HFFc6 (cell line): ENCODE data around the gene COL6A2. TPM values are rescaled to one million over a fixed set of nuclear protein-coding genes. Genes with fewer than 3 reads are reported as not detected.

ENCODE experiments used
- DNase-seq: peaks from one replicate; pipeline ENCODE4 v3.0.0-alpha.2; 2018
- H3K27ac Mint-ChIP-seq: 2 replicates; pipeline ENCODE4 v1.8.0; 2020; ENCODE audit warnings: mild to moderate bottlenecking, mixed read lengths
- H3K27me3 Mint-ChIP-seq: 2 replicates; pipeline ENCODE4 v1.8.0; 2021; ENCODE audit warnings: mild to moderate bottlenecking, moderate library complexity, mixed read lengths; ENCODE audit not compliant: insufficient read depth
- H3K36me3 Mint-ChIP-seq: 2 replicates; pipeline ENCODE4 v1.8.0; 2021; ENCODE audit warnings: low read depth, mixed read lengths
- H3K4me1 Mint-ChIP-seq: 2 replicates; pipeline ENCODE4 v1.8.0; 2020; ENCODE audit warnings: low read depth, mixed read lengths
- H3K4me3 Mint-ChIP-seq: 2 replicates; pipeline ENCODE4 v1.8.0; 2020; ENCODE audit warnings: mild to moderate bottlenecking, moderate library complexity, mixed read lengths
- H3K9me3 Mint-ChIP-seq: 2 replicates; pipeline ENCODE4 v1.8.0; 2020; ENCODE audit warnings: mild to moderate bottlenecking, mixed read lengths
- total RNA-seq, 6 experiments: library from RNA; stranded (reverse); fragmentation: NEBNext Ultra II Directional; extraction: Animal tissue kit (Norgen Biotek cat#: 25700); gene quantifications; 2 replicates in 1 of 6; 3 replicates in 5 of 6; pipeline ENCODE4 v1.2.3, GENCODE V29; 2021
- TF ChIP-seq, protein P1 (sequence below): fragments of 200-600 bp; sonication (generic); IDR thresholded peaks from 2 replicates; pipeline ENCODE4 v1.5.0; 2021; ENCODE audit warnings: antibody characterized with exemption, mild to moderate bottlenecking

The COL6A2 gene
- total RNA-seq, 6 experiments from 2014 or later: 426 to 514 (median 467) TPM

DNA sequence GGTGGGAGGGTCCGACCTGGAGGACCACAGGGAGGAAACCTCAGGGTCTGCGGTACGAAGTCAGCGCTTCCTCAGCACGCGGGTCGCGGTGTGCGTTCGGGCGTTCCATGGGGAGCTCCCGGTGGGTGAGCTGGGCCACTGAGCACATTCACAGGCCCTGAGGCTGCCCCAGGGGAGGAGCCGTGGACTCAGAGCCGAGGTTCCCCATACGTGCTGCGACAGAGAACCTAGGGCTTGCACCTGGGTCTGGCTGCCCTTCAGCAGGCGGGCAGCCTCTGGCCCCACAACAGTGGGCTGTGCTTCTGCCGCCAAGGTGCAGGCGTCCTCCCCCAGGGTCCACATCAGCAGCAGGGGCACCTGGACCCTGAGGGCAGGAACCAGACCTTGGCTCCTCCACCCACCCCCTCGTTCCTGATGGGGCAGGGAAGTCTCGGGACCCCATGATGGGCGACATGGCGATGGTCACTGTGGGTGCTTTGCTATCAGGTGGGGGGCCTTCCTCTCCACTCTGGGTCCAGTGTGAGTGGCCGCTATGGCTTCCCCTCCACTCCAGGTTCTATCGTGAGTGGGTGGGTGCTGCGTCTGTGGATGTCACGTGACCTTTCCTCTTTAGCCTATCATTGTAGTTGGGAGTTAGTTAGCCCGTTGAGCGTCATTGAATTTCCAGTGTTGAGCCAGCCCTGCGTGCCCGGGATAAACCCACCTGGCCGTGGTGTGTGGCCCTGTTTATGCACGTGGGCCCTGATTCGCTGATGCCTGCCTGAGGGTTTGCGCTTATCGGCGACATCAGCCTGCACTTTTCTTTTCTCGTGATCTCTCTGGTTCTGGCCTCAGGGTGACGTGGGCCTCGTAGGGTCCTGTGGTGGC lies 29.6 kb downstream of the COL6A2 start:
- Mint-ChIP-seq H3K27ac (no peak overlapping the region), H3K36me3 (peaks cover 36% of the 10 kb centered on the region), H3K4me3 (no peak overlapping the region), H3K9me3 (no peaks in the 10 kb centered on the region), H3K27me3 (peaks cover 2% of the 10 kb centered on the region; the same call in 1 of the 2 replicates), H3K4me1 (peaks cover 5% of the 10 kb centered on the region)
- TF ChIP-seq, protein P1, sequence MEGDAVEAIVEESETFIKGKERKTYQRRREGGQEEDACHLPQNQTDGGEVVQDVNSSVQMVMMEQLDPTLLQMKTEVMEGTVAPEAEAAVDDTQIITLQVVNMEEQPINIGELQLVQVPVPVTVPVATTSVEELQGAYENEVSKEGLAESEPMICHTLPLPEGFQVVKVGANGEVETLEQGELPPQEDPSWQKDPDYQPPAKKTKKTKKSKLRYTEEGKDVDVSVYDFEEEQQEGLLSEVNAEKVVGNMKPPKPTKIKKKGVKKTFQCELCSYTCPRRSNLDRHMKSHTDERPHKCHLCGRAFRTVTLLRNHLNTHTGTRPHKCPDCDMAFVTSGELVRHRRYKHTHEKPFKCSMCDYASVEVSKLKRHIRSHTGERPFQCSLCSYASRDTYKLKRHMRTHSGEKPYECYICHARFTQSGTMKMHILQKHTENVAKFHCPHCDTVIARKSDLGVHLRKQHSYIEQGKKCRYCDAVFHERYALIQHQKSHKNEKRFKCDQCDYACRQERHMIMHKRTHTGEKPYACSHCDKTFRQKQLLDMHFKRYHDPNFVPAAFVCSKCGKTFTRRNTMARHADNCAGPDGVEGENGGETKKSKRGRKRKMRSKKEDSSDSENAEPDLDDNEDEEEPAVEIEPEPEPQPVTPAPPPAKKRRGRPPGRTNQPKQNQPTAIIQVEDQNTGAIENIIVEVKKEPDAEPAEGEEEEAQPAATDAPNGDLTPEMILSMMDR: no peak
- DNase-seq: no peak

DNA sequence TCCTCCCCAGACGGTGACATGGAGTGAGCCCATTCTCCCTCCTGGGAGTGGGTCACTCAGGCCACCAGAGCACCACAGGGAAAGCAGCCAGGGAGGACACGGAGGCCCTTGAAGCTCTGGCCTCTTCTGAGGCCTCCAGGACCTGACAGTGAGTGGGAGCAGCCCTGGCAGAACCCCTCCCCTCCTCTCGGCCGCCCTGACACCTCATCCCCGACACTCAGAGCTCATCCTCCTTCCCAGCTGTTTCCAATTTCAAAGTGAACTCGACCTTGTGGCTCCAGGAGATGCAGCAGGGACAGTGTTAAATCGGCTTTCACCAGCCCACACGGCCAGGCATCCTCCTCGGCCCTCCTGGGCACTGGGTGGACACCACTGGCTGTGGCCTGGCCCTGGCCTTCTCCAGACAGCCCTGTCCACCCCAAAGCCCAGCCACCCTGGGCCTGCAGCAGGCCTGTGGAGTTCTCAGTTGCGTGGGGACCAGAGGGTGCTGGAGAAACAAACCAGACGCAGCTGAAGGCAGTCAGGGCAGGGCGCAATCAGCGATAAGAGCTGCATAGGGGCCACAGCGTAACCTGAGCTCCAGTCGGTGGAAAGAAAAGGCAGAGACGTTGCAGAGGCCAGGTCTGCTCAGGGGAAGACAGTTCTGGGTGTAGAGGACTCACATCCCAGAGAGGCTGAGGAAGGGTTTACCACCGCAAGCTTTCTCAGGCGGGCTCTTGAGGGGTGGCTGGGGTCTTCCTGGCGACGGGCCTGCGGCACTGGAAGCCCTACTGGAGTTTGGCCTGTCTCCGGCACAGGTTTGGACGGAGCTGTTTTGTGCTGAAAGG lies 30.4 kb downstream of the COL6A2 start:
- DNase-seq: no peak
- Mint-ChIP-seq H3K27me3 (peaks cover 8% of the 10 kb centered on the region), H3K36me3 (peaks cover 37% of the 10 kb centered on the region), H3K4me1 (no peaks in the 10 kb centered on the region), H3K27ac (no peak overlapping the region), H3K4me3 (no peak overlapping the region), H3K9me3 (no peaks in the 10 kb centered on the region)
- TF ChIP-seq, protein P1: no peak

DNA sequence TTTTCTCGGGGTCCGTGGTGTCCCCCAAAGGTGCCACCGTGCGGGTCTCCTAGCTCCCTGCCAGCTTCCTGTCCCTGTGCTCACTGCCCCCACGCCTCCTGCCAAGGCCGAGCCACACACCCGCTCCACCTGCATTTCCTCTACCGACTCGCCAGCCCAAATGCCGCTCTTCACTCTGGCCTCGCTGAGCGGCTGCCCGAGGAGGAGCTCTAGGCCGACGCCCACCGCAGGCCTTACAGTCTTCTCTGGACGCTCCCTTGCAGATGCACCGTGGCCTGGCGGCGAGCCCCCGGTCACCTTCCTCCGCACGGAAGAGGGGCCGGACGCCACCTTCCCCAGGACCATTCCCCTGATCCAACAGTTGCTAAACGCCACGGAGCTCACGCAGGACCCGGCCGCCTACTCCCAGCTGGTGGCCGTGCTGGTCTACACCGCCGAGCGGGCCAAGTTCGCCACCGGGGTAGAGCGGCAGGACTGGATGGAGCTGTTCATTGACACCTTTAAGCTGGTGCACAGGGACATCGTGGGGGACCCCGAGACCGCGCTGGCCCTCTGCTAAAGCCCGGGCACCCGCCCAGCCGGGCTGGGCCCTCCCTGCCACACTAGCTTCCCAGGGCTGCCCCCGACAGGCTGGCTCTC lies 31.1 kb downstream of the COL6A2 start:
- TF ChIP-seq, protein P1: no peak
- Mint-ChIP-seq H3K27me3 (peaks cover 8% of the 10 kb centered on the region), H3K36me3 (peaks cover 30% of the 10 kb centered on the region), H3K4me1 (no peaks in the 10 kb centered on the region), H3K4me3 (no peak overlapping the region), H3K27ac (no peak overlapping the region), H3K9me3 (no peaks in the 10 kb centered on the region)
- DNase-seq: no peak

DNA sequence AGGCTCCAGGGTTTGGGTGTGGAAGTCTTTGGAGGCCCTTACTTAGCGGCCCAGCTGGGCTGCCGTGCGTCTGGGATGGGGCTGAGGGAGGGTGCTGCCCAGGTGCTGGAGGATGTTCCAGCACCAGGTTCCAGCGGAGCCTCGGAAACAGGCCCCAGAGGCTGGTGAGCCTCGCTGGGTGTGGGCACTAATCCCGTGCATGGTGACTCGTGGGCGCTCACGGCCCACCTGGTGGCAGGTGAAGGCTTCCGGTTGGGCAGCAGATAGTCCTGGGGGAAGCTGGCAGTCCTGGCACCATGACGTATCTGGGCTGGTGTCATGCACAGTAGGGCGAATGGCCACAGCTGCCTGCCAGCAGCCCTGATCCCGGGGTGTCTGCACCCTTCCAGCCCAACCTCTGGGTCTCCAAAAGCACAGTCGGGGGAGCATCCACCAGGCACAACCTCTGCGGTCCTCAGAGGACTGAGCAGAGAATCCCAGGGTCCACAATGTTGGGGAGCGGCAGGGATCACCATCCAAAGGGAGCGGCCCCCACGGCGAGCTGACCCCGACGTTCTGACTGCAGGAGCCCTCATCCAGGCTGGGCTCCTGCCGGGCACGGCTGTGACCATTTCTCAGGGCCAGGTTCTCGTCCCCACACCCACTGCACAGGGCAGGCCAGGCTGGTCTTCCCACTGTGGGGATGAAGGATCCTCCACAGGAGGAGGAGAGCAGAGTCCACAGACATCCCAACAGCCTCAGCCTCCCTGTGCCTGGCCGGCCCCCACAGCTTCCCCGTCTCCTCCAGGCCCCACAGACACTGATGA lies 32.1 kb downstream of the COL6A2 start:
- peaks cover 6% of the 10 kb centered on the region; the same call in 1 of the 2 replicates for H3K9me3 Mint-ChIP-seq
- H3K27me3 Mint-ChIP-seq: peaks cover 8% of the 10 kb centered on the region
- TF ChIP-seq, protein P1: no peak
- no peak for DNase-seq
- no peaks in the 10 kb centered on the region for H3K4me1 Mint-ChIP-seq
- H3K4me3 Mint-ChIP-seq: no peak overlapping the region
- peaks cover 30% of the 10 kb centered on the region for H3K36me3 Mint-ChIP-seq
- no peak overlapping the region for H3K27ac Mint-ChIP-seq
